ENCODE measurements around the gene NGEF. TPM values are rescaled to one million over a fixed set of nuclear protein-coding genes. Genes with fewer than 3 reads are reported as not detected.

The NGEF gene
- total RNA-seq, 1 donor from 2014 or later, result not detected

GRCh38 chr2:233047206-233047605, 34.1 kb upstream of the NGEF start:
- intact Hi-C loops (cut with micrococcal nuclease), result no loop called here

DNA sequence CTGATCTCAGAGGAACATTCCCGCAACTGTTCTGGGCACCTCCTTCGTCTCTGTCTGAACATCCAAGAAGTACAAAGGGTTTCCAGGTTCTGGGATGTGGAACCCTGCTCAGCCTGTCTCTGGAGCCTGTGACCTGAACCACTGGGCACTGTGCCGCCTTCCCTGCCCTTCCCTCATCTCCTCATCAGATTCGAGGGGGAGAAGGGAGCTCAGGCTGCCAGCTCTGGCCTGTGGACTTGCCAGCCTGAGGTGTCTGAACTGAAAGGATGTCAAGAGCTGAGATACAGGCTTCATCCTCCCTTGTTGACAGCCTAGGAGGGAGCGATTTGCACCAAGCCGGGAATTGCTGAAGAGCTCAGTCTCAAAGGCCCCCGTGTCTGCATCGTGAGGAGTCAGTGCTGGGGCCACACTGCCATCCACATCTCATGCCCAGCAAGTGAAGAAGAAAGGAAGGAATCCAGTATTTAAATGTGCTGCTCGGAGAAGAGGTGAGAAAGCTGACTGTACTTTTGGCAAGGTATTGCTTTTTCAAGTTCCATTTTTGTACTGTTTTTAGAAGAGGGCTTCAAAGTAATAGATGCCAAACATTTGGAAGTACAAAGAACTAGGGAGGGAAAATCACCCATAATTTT, 32.0 kb upstream of the NGEF start:
- intact Hi-C loops (cut with micrococcal nuclease), result no loop called here

GRCh38 chr2:233042549-233042948, 29.5 kb upstream of the NGEF start:
- intact Hi-C loops (cut with micrococcal nuclease), result no loop called here

GRCh38 chr2:233041722-233042323, 28.8 kb upstream of the NGEF start:
- intact Hi-C loops (cut with micrococcal nuclease), result no loop called here

DNA sequence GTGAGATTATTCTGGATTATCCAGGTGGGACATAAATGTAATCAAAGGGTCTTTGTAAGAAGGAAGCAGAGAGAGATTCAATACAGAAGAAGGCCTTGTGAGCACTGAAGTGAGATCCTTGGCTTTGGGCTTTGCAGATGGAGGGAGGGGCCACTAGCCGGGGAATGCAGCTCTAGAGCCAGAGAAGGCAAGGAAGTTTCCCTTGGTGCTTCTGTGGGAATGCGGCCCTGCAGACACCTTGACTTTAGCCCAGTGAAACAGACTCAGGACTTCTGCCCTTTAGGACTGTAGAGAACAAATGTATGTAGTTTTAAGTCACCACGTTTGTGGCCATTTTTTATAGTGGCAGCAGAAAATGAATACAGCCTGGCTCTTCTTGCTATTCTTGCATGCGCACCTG, 27.5 kb upstream of the NGEF start:
- intact Hi-C loops (cut with micrococcal nuclease), result no loop called here

DNA sequence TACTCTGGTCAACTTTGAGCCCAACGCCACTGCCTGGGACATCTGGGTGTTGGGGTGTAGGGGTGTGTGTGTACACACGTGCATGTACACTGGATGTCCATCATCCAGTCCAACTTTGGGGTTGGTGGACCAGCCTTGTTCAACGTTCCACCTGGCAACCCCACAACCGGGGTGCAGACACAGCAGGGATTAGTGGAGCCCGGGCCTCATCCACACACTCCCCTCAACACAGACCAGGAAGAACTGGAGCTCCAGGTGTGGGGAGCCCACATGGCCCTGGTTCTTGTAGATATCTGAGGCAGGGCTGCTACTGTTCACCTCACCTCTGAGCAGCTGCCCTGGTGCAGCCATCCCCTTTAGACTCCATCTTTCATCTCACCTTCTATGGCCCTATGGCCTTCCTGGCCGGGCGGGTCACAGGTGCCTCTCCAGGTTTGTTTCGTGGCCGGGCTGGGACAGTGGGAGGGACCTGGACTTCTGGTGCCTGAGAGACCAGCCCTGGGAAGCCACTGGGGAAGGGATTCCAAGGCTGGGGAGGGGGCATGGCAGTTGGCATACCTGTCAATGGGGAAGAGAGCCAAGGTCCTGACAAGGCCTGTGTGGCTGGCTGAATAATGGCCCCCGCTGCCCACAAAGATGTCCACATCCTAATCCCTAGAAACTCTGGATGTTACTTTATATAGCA, 26.9 kb upstream of the NGEF start:
- intact Hi-C loops (cut with micrococcal nuclease), result no loop called here

GRCh38 chr2:233039212-233039845, 26.3 kb upstream of the NGEF start:
- intact Hi-C loops (cut with micrococcal nuclease), result no loop called here

DNA sequence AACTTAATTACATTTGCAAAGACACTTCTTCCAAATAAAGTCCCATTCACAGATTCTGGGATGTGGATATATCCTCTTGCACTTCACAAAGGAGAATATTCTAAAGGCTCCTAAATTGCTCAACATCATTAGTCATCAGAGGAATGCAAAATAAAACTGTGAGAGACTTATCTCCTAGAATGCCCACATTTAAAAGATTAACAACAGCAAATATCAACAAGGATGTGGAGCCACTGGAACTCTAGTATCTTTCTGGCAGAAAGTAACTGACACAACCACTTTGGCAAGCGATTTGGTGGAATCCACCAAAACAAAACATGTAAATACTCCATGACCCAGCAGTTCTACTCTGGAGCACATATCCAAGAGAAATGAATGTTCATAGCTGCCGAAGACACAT, 24.0 kb upstream of the NGEF start:
- intact Hi-C loops (cut with micrococcal nuclease), result no loop called here

GRCh38 chr2:233036162-233036838, 23.2 kb upstream of the NGEF start:
- intact Hi-C loops (cut with micrococcal nuclease), result no loop called here

DNA sequence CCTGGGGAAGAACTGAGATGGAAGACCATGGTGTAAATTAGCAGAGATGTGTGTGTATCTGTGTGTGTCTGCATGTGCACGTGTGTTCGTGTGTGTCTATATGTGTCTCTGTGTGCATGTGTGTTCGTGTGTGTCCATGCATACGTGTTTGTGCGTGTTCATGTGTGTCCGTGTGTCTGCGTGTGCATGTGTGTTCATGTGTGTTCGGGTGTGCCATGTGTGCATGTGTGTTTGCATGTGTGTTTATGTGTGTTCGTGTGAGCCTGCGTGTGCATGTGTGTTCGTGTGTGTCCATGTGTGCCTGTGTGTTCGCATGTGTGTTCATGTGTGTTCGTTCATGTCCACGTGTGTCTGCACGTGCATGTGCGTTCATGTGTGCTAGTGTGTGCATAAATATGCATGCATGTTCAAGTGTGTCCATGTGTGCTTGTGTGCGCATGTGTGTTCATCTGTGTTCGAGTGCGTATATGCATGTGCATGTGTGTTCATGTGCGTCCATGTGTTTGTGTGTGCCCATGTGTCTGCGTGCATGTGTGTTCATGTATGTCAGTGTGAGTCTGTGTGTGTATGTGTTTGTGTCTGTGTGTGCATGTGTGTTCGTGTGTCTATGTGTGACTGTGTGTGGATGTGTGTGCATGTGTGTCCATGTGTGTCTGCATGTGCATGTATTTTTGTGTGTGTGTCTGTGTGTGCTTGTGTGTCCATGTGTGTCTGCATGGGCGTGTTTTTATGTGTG, 22.5 kb upstream of the NGEF start:
- intact Hi-C loops (cut with micrococcal nuclease), result no loop called here

- intact Hi-C loops (cut with micrococcal nuclease), result no loop called here
Observed at GRCh38 chr2:233034091-233034882, 21.2 kb upstream of the NGEF start.

- intact Hi-C loops (cut with micrococcal nuclease), result no loop called here
Observed at GRCh38 chr2:233033672-233034071, 20.6 kb upstream of the NGEF start.

DNA sequence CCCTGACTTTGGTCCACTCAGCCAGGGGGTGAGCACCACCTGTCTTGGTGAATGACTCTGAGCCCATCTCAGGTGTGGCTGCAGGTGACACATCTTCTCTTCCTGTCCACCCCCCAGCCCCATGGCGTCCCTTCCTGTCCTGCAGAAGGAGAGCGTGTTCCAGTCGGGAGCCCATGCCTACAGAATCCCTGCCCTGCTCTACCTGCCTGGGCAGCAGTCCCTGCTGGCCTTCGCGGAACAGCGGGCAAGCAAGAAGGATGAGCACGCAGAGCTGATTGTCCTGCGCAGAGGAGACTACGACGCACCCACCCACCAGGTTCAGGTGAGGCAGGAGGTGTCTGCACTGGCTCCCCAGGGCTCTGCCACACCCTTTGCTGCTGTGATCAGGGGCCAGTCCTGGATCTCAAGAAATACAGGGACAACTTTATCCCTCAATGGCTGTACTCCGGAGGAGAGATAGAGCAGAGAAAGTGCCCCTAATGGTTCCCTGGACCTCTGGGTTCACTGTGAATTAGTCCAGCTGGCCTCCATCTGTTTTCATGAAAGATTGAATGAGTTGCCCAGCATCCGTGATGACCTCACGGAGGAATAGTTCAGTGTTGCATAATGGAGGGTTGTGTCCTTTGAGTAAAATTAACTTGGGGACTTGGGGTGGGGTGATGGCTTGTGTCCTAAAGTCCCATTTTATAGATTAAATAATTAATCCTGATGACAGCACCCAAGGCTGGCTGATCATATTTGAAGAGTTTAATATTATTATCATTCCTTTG, 19.7 kb upstream of the NGEF start, which contains the start of gene NEU2:
NEU2 (plus strand) TSS at position 122 of the 770 bp plus-strand sequence; CDS start at position 122, 0 bp downstream.
- intact Hi-C loops (cut with micrococcal nuclease), result no loop called here

DNA sequence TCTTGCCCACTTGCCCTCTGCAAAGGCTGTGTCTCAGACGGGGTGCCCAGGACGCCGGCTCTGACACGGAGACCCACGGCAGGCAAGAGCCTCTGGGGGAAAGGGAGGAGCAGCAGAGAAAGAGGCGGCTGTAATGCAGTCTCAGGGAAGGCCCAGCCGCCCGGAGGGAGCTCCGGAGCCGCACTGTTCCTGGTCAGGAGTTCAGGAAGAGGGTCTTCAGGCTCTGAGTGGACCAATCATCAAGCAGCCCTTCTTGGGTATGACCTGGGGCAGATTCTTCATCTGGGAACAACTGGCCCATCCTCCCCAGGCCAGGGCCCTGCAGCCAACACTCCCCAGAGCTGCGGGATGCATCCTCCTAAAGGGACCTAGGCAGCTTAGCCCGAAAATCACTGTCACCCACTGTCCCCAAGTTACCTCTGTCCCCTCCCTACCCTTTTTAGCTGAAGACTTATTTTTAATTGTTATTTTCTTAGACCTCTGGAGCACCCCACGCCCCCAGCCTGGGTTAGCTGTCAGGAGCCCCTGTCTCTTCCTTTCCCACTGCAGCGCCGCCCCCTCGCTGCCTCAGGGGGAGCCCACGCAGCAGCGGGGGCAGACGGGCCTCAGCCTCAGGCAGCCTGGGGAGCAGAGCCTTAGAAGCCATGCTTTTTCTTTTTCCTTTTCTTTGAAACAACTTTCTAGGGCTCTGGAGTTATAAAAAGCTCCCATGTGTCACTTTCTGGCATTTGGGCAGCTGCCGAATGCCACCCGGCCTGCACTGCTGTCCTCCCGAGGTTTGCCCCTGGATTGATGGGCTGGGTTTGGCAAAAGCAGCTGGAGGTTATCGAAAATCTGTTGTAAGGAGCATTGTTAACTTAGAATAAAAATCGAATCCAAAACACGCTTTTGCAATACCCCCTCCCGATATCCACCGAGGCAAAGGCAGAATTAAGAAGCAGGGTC, 18.8 kb upstream of the NGEF start:
- intact Hi-C loops (cut with micrococcal nuclease), result no loop called here

DNA sequence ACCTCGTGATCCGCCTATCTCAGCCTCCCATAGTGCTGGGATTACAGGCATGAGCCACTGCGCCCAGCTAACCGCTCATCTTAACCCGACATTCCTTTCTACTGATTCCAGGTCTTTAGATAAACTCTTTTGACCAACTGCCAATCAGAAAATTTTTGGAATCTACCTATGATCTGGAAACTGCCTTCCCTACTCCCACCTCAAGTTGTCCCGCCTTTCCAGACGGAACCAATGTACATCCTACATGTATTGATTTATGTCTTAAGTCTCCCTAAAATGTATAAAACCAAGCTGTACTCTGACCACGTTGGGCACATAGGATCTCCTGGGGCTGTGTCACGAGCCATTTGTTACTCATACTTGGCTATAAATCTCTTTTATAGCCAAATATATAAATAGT, 16.3 kb upstream of the NGEF start:
- intact Hi-C loops (cut with micrococcal nuclease), result loop anchor here (1.0 kb wide), 3 partner anchors 176 to 423 kb away; no protein-coding TSS in a partner anchor

DNA sequence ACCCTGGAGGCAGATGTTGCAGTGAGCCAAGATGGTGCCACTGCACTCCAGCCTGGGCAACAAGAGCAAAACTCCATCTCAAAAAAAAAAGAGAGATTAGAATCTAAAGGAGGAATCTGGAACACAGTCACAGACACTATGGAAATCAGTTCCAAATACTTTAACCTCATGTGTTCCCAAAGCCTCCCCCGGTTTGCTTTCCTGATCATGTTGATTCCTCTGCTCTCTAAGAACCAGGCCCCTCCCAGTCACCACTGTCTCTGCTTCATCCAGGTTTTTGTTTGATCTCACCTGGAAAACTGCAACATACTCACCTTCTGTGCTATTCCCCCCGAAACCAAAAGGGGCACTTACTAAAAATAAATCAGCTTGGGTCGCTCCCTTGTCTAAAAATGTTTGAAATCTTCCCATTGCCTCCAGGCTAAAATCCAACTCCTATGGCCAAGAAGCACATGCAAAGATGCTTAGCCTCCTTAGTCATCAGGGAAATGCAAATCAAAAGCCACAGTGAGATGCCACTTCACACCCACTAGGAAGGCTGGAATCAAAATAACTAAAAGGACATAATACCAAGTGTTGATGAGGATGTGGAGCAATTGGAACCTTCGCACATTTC, 13.2 kb upstream of the NGEF start:
- intact Hi-C loops (cut with micrococcal nuclease), result no loop called here

- intact Hi-C loops (cut with micrococcal nuclease), result no loop called here
Observed at GRCh38 chr2:233025706-233026105, 12.7 kb upstream of the NGEF start.

Measured in T-helper 1 cell treated with Interleukin-12 subunit alpha and Interleukin-12 subunit beta and Interleukin-4 antibody, amounts not matched to agents 30 ng/mL and 1 ng/mL, for 36 hours (primary cell).